Measurements from ENCODE around the gene C2CD2. TPM values are rescaled to one million over a fixed set of nuclear protein-coding genes. Genes with fewer than 3 reads are reported as not detected.

The C2CD2 gene
- total RNA-seq, 1 donor from 2014 or later = 24.8 TPM

GRCh38 chr21:41865002-41865777 lies 88.6 kb downstream of the C2CD2 start:
- Mint-ChIP-seq H3K4me1 (ENCODE audit: low read depth) (peaks cover 6% of the 10 kb centered on the region), H3K27ac (no peak overlapping the region)

DNA sequence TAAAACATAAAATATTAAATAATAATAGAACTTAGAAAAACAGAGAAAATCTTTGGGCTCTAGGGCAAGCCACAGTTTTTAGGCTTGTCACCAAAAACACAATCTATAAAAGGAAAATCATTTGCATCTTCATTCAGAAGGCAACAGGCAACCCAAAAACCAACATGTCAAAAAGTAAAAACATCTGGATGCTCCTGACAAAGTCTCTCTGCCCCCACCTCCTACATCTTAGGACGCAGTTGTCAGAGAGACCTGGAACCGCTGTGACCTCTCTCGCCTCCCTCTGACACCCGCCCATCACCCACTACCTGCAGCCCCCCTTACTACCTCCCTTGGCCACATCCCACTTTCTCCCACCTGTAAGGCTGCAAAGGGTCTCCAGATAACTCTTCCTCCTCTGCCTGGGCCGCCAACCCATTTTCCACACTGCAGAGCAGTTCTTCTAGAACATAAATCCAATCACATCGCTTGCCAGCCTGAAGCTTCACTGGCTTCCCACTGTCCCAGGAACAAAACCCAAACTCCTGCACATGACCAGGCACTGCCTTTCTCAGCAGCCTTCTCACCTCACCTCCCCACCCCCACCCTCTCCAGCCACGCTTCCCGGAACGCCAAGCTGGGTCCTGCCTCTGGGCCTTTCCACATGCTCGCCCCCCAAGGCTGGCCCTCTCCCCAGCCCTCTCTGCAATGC lies 89.4 kb downstream of the C2CD2 start:
- Mint-ChIP-seq H3K36me3 (ENCODE audit: insufficient read depth) (no peaks in the 10 kb centered on the region), H3K27me3 (no peaks in the 10 kb centered on the region), H3K9me3 (ENCODE audit: low read depth) (no peaks in the 10 kb centered on the region), H3K27ac (no peak overlapping the region), H3K4me1 (ENCODE audit: low read depth) (peaks cover 6% of the 10 kb centered on the region), H3K4me3 (ENCODE audit: low read depth) (no peak overlapping the region)
- DNase-seq (ENCODE audit: low spot score, unreplicated experiment) = no peak
- TF ChIP-seq CTCF (IDR thresholded peaks at IDR 0.05; ENCODE audit: unreplicated experiment) = no peak

More at GRCh38 chr21:41865002-41865777, 88.6 kb downstream of the C2CD2 start:
- Mint-ChIP-seq H3K4me3 (ENCODE audit: low read depth) (no peak overlapping the region), H3K9me3 (ENCODE audit: low read depth) (no peaks in the 10 kb centered on the region), H3K27me3 (no peaks in the 10 kb centered on the region), H3K36me3 (ENCODE audit: insufficient read depth) (no peaks in the 10 kb centered on the region)
- TF ChIP-seq CTCF (IDR thresholded peaks at IDR 0.05; ENCODE audit: unreplicated experiment) = no peak
- DNase-seq (ENCODE audit: low spot score, unreplicated experiment) = no peak

DNA sequence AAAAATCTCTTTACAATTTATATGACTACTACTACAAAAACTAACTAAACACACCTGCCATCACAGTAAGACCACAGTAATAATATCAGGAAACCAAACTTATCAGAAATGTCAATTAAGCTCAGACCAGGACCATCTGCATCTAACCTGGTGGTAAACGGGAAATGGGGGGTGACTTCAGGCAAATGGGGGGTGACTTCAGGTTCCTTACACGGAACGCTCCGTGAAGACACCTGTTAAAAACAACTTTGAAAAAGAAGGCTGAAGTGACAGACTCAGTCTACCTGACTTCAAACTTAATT lies 90.4 kb downstream of the C2CD2 start:
- DNase-seq (ENCODE audit: low spot score, unreplicated experiment) = no peak
- H3K9me3 Mint-ChIP-seq (ENCODE audit: low read depth) = no peaks in the 10 kb centered on the region
- TF ChIP-seq CTCF (IDR thresholded peaks at IDR 0.05; ENCODE audit: unreplicated experiment) = no peak
- H3K4me3 Mint-ChIP-seq (ENCODE audit: low read depth) = no peak overlapping the region
- peak overlapping the region; percentile 45 for H3K27ac Mint-ChIP-seq
- H3K27me3 Mint-ChIP-seq = no peaks in the 10 kb centered on the region
- H3K4me1 Mint-ChIP-seq (ENCODE audit: low read depth) = peaks cover 6% of the 10 kb centered on the region
- no peaks in the 10 kb centered on the region for H3K36me3 Mint-ChIP-seq (ENCODE audit: insufficient read depth)

- Mint-ChIP-seq H3K4me1 (ENCODE audit: low read depth) (peaks cover 6% of the 10 kb centered on the region), H3K9me3 (ENCODE audit: low read depth) (no peaks in the 10 kb centered on the region), H3K4me3 (ENCODE audit: low read depth) (no peak overlapping the region), H3K27ac (no peak overlapping the region), H3K27me3 (no peaks in the 10 kb centered on the region), H3K36me3 (ENCODE audit: insufficient read depth) (peaks cover 4% of the 10 kb centered on the region)
- no peak for DNase-seq (ENCODE audit: low spot score, unreplicated experiment)
- no peak for TF ChIP-seq CTCF (IDR thresholded peaks at IDR 0.05; ENCODE audit: unreplicated experiment)
Measured at GRCh38 chr21:41861987-41862386, 91.8 kb downstream of the C2CD2 start.

- no peaks in the 10 kb centered on the region for H3K9me3 Mint-ChIP-seq (ENCODE audit: low read depth)
- H3K27me3 Mint-ChIP-seq = no peaks in the 10 kb centered on the region
- H3K27ac Mint-ChIP-seq = no peak overlapping the region
- peaks cover 6% of the 10 kb centered on the region for H3K4me1 Mint-ChIP-seq (ENCODE audit: low read depth)
- peaks cover 7% of the 10 kb centered on the region for H3K36me3 Mint-ChIP-seq (ENCODE audit: insufficient read depth)
- no peak for DNase-seq (ENCODE audit: low spot score, unreplicated experiment)
- no peak for TF ChIP-seq CTCF (IDR thresholded peaks at IDR 0.05; ENCODE audit: unreplicated experiment)
- H3K4me3 Mint-ChIP-seq (ENCODE audit: low read depth) = no peak overlapping the region
Measured at GRCh38 chr21:41861255-41861654, 92.6 kb downstream of the C2CD2 start.
